GM23248 (cell line): ENCODE data around the gene TENM3.

ENCODE experiments used
- EZH2 ChIP-seq: fragments of 200-600 bp; sonication (generic); IDR thresholded peaks from 2 replicates; pipeline ENCODE4 v1.6.1; 2018; ENCODE audit warnings: antibody characterized with exemption, mild to moderate bottlenecking; ENCODE audit not compliant: insufficient read depth, poor library complexity, severe bottlenecking
- EZH2phosphoT487 ChIP-seq: fragments of 200-600 bp; sonication (generic); IDR thresholded peaks from 2 replicates; pipeline ENCODE4 v1.6.1; 2018; ENCODE audit warnings: antibody characterized with exemption, moderate library complexity, mild to moderate bottlenecking, low read depth; ENCODE audit not compliant: insufficient read depth

GRCh38 chr4:182832352-182833120, 589.3 kb downstream of the TENM3 start:
- TF ChIP-seq EZH2 (no peak), EZH2phosphoT487 (no peak)
